ENCODE results near the gene TOP2A.

The TOP2A gene

DNA sequence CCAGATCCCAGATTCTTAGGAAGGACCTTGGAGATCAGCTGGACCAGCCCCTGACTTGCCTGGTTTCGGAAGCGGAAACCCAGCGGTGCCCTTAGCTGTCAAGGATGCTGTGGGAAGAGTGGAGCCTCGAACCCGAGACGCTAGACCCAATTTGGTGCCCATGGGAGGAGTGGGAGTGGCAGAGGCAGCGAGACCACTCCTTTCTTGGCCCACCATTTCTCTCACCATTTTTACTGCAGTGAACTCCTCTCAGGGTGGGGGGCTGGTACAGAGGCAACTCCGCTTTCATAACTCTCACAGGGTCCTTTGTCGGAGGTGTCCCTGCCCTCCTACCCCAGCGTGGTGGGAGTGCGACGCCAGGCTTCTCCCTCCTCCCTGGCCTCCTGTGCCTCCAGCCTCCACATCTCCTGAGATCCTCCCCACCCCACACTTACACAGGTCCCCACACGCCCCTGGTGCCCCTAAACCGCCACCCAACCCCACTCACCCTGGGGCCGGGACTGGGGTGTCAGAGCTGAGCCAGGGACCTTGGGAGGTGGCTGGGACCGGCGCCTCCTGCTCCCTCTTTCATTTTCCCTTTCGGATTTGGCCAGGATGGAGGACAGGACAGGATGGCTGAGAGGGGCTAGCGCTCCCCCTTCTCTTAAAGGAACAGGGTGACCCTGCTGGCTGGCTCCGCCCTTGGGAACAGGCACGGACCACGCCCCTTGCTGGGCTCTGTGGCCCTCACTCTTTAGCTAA lies 53.4 kb downstream of the TOP2A start, which contains the start of gene GJD3:
TSS of gene GJD3 (minus strand) at position 617 of the 741 bp plus-strand sequence. CDS start 922 bp downstream, outside the sequence.
- Histone ChIP-seq H3K4me1 (ENCODE audit: insufficient read depth, insufficient read length) (peaks cover 26% of the 10 kb centered on the region), H3K9me3 (ENCODE audit: insufficient read depth, low read length) (no peaks in the 10 kb centered on the region), H3K36me3 (ENCODE audit: insufficient read depth, insufficient read length, low read length) (no peaks in the 10 kb centered on the region), H3K27me3 (ENCODE audit: insufficient read depth, insufficient read length) (peaks cover 37% of the 10 kb centered on the region), H3K9ac (ENCODE audit: insufficient read length, low read depth) (peak within 1 kb of the TSS; percentile 86), H3K4me3 (ENCODE audit: insufficient read length, low read depth) (peak within 1 kb of the TSS; percentile 57)
- TF ChIP-seq ZNF274 (IDR thresholded peaks at IDR 0.05; ENCODE audit: low read depth, low read length) (no peak), SUZ12 (IDR thresholded peaks at IDR 0.05; ENCODE audit: extremely low read depth, insufficient read depth, insufficient read length) (no peak), YY1 (IDR thresholded peaks at IDR 0.05; ENCODE audit: insufficient read depth, insufficient read length) (no peak)
- DNase-seq (ENCODE audit: low read depth, low spot score): no peak

DNA sequence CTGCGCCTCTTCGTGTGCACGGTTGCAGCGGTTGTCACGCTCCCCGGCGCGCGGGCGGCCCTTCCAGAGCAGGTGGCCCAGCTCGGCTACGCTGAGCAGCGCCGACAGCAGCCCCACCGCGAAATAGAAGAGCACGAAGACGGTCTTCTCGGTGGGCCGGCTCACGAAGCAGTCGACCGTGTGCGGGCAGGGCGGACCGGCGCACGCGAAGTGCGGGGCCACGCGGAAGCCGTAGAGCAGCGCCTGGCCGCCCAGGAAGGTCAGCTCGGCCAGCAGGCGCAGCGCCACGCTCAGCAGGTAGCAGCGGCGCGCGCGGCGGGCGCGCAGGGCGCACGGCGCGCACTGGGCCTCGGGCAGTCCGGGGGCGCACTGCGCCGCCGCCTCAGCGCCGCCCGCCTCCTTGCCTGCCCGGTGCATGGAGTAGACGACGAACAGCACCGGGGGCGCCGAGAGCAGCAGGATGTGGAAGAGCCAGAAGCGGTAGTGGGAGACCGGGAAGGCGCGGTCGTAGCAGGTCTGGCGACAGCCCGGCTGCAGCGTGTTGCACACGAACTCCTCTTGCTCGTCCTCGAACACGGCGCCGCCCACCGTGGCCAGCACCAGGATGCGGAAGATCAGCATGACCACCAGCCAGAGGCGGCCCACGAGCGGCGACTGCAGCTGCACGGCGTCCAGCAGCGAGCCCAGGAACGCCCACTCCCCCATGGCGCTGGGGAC lies 54.4 kb downstream of the TOP2A start:
- peak overlapping the region; percentile 86 for H3K9ac ChIP-seq (ENCODE audit: insufficient read length, low read depth)
- TF ChIP-seq SUZ12 (IDR thresholded peaks at IDR 0.05; ENCODE audit: extremely low read depth, insufficient read depth, insufficient read length): no peak
- TF ChIP-seq YY1 (IDR thresholded peaks at IDR 0.05; ENCODE audit: insufficient read depth, insufficient read length): no peak
- no peak for TF ChIP-seq ZNF274 (IDR thresholded peaks at IDR 0.05; ENCODE audit: low read depth, low read length)

DNA sequence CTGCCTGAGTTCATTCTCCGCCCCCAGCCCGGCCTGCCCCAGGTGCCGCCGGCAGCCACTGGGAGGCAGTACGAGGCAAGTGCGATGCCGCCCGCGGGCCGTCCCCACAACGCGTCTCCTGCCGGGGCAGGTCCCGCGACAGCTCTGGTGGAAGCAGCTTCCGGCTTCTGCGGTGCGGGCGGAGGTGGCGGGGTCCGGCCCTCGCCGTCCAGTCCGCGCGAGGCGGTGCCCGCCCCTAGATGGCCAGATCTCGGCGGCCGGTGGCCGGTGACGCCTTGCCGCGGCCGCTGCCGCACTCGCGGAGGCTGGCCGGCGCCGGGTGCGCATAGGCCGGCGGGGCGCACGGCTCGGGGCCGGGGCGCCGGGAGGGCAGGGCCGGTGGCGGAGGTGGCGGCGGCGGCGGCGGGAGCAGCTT lies 55.0 kb downstream of the TOP2A start:
- no peak for DNase-seq (ENCODE audit: low read depth, low spot score)
- H3K9me3 ChIP-seq (ENCODE audit: insufficient read depth, low read length): no peaks in the 10 kb centered on the region
- peak overlapping the region; percentile 86 for H3K9ac ChIP-seq (ENCODE audit: insufficient read length, low read depth)
- H3K4me1 ChIP-seq (ENCODE audit: insufficient read depth, insufficient read length): peaks cover 27% of the 10 kb centered on the region
- peak overlapping the region; percentile 57 for H3K4me3 ChIP-seq (ENCODE audit: insufficient read length, low read depth)
- peaks cover 37% of the 10 kb centered on the region for H3K27me3 ChIP-seq (ENCODE audit: insufficient read depth, insufficient read length)
- H3K36me3 ChIP-seq (ENCODE audit: insufficient read depth, insufficient read length, low read length): no peaks in the 10 kb centered on the region
- no peak for TF ChIP-seq ZNF274 (IDR thresholded peaks at IDR 0.05; ENCODE audit: low read depth, low read length)
- TF ChIP-seq SUZ12 (IDR thresholded peaks at IDR 0.05; ENCODE audit: extremely low read depth, insufficient read depth, insufficient read length): no peak
- no peak for TF ChIP-seq YY1 (IDR thresholded peaks at IDR 0.05; ENCODE audit: insufficient read depth, insufficient read length)

More for the DNA sequence above, 54.4 kb downstream of the TOP2A start:
- no peak for DNase-seq (ENCODE audit: low read depth, low spot score)
- H3K27me3 ChIP-seq (ENCODE audit: insufficient read depth, insufficient read length): peaks cover 37% of the 10 kb centered on the region
- peak overlapping the region; percentile 57 for H3K4me3 ChIP-seq (ENCODE audit: insufficient read length, low read depth)
- peaks cover 26% of the 10 kb centered on the region for H3K4me1 ChIP-seq (ENCODE audit: insufficient read depth, insufficient read length)
- H3K36me3 ChIP-seq (ENCODE audit: insufficient read depth, insufficient read length, low read length): no peaks in the 10 kb centered on the region
- H3K9me3 ChIP-seq (ENCODE audit: insufficient read depth, low read length): no peaks in the 10 kb centered on the region

DNA sequence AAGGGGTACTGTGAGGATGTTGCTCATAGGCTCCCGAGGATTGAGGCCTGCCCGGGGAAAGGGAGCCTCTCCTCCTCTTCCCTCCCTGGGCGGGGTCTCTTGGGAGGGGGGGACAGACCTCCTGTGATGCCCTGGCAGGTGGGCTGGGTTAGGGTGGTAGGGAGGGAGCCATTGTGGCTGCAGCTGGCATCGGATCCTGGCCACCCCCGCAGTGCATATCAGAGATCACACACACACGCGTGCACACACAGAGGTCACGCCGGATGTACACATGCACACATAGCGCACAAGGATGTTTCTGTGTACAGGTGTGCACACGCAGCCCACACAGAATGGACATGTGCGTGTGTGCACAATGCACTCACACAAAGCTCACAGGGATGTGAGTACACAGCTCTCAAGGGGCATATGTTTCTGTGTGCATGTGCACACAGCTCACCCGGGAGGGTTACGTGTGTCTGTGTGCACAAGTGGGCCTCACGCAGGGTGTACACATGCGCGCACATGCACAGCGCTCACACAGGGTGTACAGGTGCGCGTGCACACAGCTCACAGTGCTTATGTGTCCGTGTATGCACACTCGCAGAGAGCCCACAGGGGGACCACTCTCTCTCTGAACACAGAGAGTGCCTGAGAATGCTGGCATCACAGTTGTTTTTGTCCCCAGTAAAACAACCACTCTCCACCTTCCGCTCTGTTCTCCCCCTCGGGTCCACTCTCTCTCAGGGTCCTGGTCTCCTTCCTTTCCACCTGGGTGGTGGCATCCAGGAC lies 55.6 kb downstream of the TOP2A start:
- Histone ChIP-seq H3K27me3 (ENCODE audit: insufficient read depth, insufficient read length) (peaks cover 37% of the 10 kb centered on the region), H3K4me3 (ENCODE audit: insufficient read length, low read depth) (peak overlapping the region; percentile 57), H3K4me1 (ENCODE audit: insufficient read depth, insufficient read length) (peaks cover 28% of the 10 kb centered on the region), H3K9ac (ENCODE audit: insufficient read length, low read depth) (peak overlapping the region; percentile 47), H3K9me3 (ENCODE audit: insufficient read depth, low read length) (no peaks in the 10 kb centered on the region), H3K36me3 (ENCODE audit: insufficient read depth, insufficient read length, low read length) (no peaks in the 10 kb centered on the region)
- TF ChIP-seq ZNF274 (IDR thresholded peaks at IDR 0.05; ENCODE audit: low read depth, low read length) (no peak), SUZ12 (IDR thresholded peaks at IDR 0.05; ENCODE audit: extremely low read depth, insufficient read depth, insufficient read length) (no peak), YY1 (IDR thresholded peaks at IDR 0.05; ENCODE audit: insufficient read depth, insufficient read length) (no peak)
- no peak for DNase-seq (ENCODE audit: low read depth, low spot score)

DNA sequence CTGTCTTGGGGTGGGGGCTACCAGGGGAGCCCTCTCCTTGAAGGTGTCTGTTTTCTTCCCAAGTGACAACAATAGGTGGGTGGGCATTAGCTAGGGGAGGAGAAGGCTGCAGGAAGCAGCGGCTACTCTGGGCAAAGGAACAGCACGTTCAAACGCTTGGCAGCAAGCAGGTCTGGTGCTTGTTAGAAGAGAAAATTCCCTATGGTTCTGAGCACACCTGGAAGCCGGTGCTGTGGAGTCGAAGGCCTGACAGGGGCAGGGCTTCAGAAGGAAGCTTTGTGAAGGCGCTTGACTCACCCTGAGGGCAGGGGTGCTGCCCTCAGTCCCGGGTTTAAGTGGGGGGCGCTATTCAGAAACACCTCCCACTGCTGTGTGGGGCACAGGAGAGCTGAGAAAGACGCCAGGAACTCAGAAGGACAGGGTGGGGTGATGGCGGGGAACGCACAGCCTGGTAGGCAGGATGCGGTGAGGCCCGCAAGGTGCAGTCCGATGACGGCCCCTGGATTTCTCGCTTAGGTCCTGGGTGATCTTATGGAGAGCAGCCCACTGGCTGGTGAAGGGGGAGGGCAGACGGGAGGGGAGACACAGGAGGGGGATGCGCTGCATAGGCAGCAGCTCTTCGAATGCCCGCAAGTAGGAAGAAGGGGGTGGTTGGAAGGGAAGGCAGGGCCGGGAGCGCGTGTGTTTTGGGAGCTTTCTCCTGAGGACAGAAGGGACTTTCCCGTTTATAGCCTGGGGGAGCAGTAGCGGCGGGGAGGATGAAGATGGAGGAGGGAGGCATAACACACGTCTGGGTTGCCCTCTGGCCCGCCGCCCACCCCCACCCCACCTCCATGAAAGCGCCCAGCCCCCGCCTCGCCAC lies 56.4 kb downstream of the TOP2A start:
- H3K4me1 ChIP-seq (ENCODE audit: insufficient read depth, insufficient read length): peaks cover 28% of the 10 kb centered on the region
- DNase-seq (ENCODE audit: low read depth, low spot score): no peak
- no peak for TF ChIP-seq SUZ12 (IDR thresholded peaks at IDR 0.05; ENCODE audit: extremely low read depth, insufficient read depth, insufficient read length)
- TF ChIP-seq ZNF274 (IDR thresholded peaks at IDR 0.05; ENCODE audit: low read depth, low read length): no peak
- no peak for TF ChIP-seq YY1 (IDR thresholded peaks at IDR 0.05; ENCODE audit: insufficient read depth, insufficient read length)
- peaks cover 37% of the 10 kb centered on the region for H3K27me3 ChIP-seq (ENCODE audit: insufficient read depth, insufficient read length)
- peak overlapping the region; percentile 2 for H3K4me3 ChIP-seq (ENCODE audit: insufficient read length, low read depth)
- peaks cover 5% of the 10 kb centered on the region for H3K36me3 ChIP-seq (ENCODE audit: insufficient read depth, insufficient read length, low read length)
- peak overlapping the region; percentile 26 for H3K9ac ChIP-seq (ENCODE audit: insufficient read length, low read depth)
- no peaks in the 10 kb centered on the region for H3K9me3 ChIP-seq (ENCODE audit: insufficient read depth, low read length)

DNA sequence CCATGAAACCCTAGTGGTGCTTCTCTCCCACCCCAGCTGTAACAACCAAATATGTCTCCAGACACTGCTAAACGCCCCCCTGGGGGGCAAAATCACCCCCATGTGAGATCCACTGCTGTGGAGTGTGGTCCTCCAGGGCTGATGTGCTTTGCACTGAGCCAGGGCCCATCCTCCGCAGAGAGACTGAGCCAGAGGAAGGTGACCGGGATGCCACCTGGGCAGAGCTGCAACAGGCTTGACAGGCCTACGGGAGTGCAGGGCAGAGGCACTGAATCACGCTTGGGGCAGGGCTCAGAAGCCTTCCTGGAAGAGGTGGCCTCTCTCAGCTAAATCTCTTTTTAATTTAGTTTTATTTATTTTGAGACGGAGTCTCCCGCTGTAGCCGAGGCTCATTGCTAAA lies 57.6 kb downstream of the TOP2A start:
- Histone ChIP-seq H3K36me3 (ENCODE audit: insufficient read depth, insufficient read length, low read length) (peaks cover 16% of the 10 kb centered on the region), H3K4me3 (ENCODE audit: insufficient read length, low read depth) (no peak overlapping the region), H3K27me3 (ENCODE audit: insufficient read depth, insufficient read length) (peaks cover 37% of the 10 kb centered on the region), H3K4me1 (ENCODE audit: insufficient read depth, insufficient read length) (peaks cover 32% of the 10 kb centered on the region), H3K9ac (ENCODE audit: insufficient read length, low read depth) (no peak overlapping the region), H3K9me3 (ENCODE audit: insufficient read depth, low read length) (no peaks in the 10 kb centered on the region)
- TF ChIP-seq SUZ12 (IDR thresholded peaks at IDR 0.05; ENCODE audit: extremely low read depth, insufficient read depth, insufficient read length) (no peak), ZNF274 (IDR thresholded peaks at IDR 0.05; ENCODE audit: low read depth, low read length) (no peak), YY1 (IDR thresholded peaks at IDR 0.05; ENCODE audit: insufficient read depth, insufficient read length) (no peak)
- DNase-seq (ENCODE audit: low read depth, low spot score): no peak

All from NT2/D1 (cell line).